Measurements from ENCODE around the gene SETD5. TPM values are rescaled to one million over a fixed set of nuclear protein-coding genes. Genes with fewer than 3 reads are reported as not detected.

Gene SETD5
- total RNA-seq, 1 experiment from 2014 or later, result 111 TPM

- H3K9me2 ChIP-seq (replicated peaks; ENCODE audit: insufficient read depth, low read length), result no peaks in the 10 kb centered on the region
- no peak overlapping the region for H3K4me3 ChIP-seq (ENCODE audit: low read length)
- no peaks in the 10 kb centered on the region; the same call in 1 of the 2 replicates for H4K20me1 ChIP-seq (ENCODE audit: insufficient read depth, low read depth, low read length)
- H3K27ac ChIP-seq (ENCODE audit: low read length), result no peak overlapping the region
- H3K9me3 ChIP-seq (ENCODE audit: low read length), result no peaks in the 10 kb centered on the region
- DNase-seq, result no peak
- H3K4me2 ChIP-seq (ENCODE audit: low read depth, low read length, poor library complexity, severe bottlenecking), result no peak overlapping the region
- peaks cover 52% of the 10 kb centered on the region for H3K79me2 ChIP-seq (ENCODE audit: low read length)
- peaks cover 5% of the 10 kb centered on the region for H3K4me1 ChIP-seq (ENCODE audit: low read length)
- peaks cover 64% of the 10 kb centered on the region for H3K36me3 ChIP-seq (ENCODE audit: insufficient read depth, low read length)
- H3K9ac ChIP-seq (ENCODE audit: low read length), result no peak overlapping the region
- H3K27me3 ChIP-seq (ENCODE audit: low read length), result no peaks in the 10 kb centered on the region
- H2AFZ ChIP-seq (ENCODE audit: low read length), result no peak overlapping the region
Measured at GRCh38 chr3:9369508-9369907, 27.9 kb upstream of the SETD5 start.

- Histone ChIP-seq H3K4me2 (ENCODE audit: low read depth, low read length, poor library complexity, severe bottlenecking) (no peak overlapping the region), H3K36me3 (ENCODE audit: insufficient read depth, low read length) (peaks cover 80% of the 10 kb centered on the region), H3K9ac (ENCODE audit: low read length) (no peak overlapping the region), H3K79me2 (ENCODE audit: low read length) (peaks cover 62% of the 10 kb centered on the region), H3K27ac (ENCODE audit: low read length) (no peak overlapping the region), H3K4me1 (ENCODE audit: low read length) (peaks cover 2% of the 10 kb centered on the region; the same call in 1 of the 2 replicates), H3K9me2 (replicated peaks; ENCODE audit: insufficient read depth, low read length) (no peaks in the 10 kb centered on the region), H3K27me3 (ENCODE audit: low read length) (no peaks in the 10 kb centered on the region), H4K20me1 (ENCODE audit: insufficient read depth, low read depth, low read length) (no peaks in the 10 kb centered on the region; the same call in 1 of the 2 replicates), H3K9me3 (ENCODE audit: low read length) (no peaks in the 10 kb centered on the region), H2AFZ (ENCODE audit: low read length) (no peak overlapping the region), H3K4me3 (ENCODE audit: low read length) (no peak overlapping the region)
- no peak for DNase-seq
Measured at GRCh38 chr3:9373465-9373864, 23.9 kb upstream of the SETD5 start.

DNA sequence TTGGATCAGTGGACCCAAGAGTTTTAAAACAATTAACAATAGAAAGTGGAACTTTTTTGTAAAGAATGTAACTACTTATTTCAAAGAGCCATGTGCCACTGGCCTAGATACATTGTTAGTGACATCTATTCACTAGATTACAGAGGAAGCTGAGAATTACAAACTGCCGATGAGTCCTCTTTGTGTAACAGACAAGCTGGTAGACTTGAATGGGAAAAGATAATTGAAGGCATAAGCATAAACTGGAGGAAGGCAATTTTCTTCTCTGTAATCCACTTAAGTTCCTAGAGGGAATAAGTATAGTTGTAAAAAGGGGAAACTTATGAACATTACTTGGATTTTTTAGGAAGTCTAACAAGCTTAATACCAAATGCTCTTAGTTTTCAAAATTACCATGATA lies 19.4 kb upstream of the SETD5 start:
- peaks cover 74% of the 10 kb centered on the region for H3K36me3 ChIP-seq (ENCODE audit: insufficient read depth, low read length)
- no peak overlapping the region for H2AFZ ChIP-seq (ENCODE audit: low read length)
- no peaks in the 10 kb centered on the region for H3K9me3 ChIP-seq (ENCODE audit: low read length)
- no peaks in the 10 kb centered on the region; the same call in 1 of the 2 replicates for H4K20me1 ChIP-seq (ENCODE audit: insufficient read depth, low read depth, low read length)
- H3K79me2 ChIP-seq (ENCODE audit: low read length), result peaks cover 44% of the 10 kb centered on the region
- no peaks in the 10 kb centered on the region for H3K27me3 ChIP-seq (ENCODE audit: low read length)
- no peak overlapping the region for H3K4me3 ChIP-seq (ENCODE audit: low read length)
- no peak overlapping the region for H3K9ac ChIP-seq (ENCODE audit: low read length)
- H3K27ac ChIP-seq (ENCODE audit: low read length), result no peak overlapping the region
- no peak overlapping the region for H3K4me2 ChIP-seq (ENCODE audit: low read depth, low read length, poor library complexity, severe bottlenecking)
- H3K4me1 ChIP-seq (ENCODE audit: low read length), result peaks cover 2% of the 10 kb centered on the region; the same call in 1 of the 2 replicates
- DNase-seq, result no peak
- no peaks in the 10 kb centered on the region for H3K9me2 ChIP-seq (replicated peaks; ENCODE audit: insufficient read depth, low read length)

GRCh38 chr3:9379327-9379726 lies 18.1 kb upstream of the SETD5 start:
- Histone ChIP-seq H3K4me1 (ENCODE audit: low read length) (peaks cover 2% of the 10 kb centered on the region; the same call in 1 of the 2 replicates), H3K27ac (ENCODE audit: low read length) (no peak overlapping the region), H3K9ac (ENCODE audit: low read length) (no peak overlapping the region), H2AFZ (ENCODE audit: low read length) (no peak overlapping the region), H3K4me3 (ENCODE audit: low read length) (no peak overlapping the region), H4K20me1 (ENCODE audit: insufficient read depth, low read depth, low read length) (no peaks in the 10 kb centered on the region), H3K27me3 (ENCODE audit: low read length) (no peaks in the 10 kb centered on the region), H3K4me2 (ENCODE audit: low read depth, low read length, poor library complexity, severe bottlenecking) (no peak overlapping the region), H3K9me2 (replicated peaks; ENCODE audit: insufficient read depth, low read length) (no peaks in the 10 kb centered on the region), H3K36me3 (ENCODE audit: insufficient read depth, low read length) (peaks cover 70% of the 10 kb centered on the region), H3K9me3 (ENCODE audit: low read length) (no peaks in the 10 kb centered on the region), H3K79me2 (ENCODE audit: low read length) (peaks cover 35% of the 10 kb centered on the region)
- DNase-seq, result no peak

DNA sequence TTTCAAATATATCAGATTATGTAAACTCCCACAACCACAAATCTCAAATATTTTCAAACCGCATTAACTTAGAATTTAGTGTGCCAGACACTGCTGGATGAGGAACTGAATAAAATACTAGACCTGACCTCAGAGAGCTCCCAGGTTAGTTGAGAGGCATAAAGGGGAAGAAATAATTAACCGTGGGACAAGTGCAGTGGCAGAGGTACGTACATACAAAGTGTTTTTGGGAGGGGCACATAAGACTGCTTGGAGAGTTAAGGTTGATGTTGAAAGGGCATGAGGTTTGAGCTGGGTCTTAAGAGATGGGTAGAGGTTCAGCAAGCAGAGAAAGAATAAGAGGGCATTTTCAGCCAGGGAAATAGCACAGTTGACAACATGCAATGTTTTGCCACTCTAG lies 17.4 kb upstream of the SETD5 start:
- Histone ChIP-seq H3K27me3 (ENCODE audit: low read length) (no peaks in the 10 kb centered on the region), H3K9me3 (ENCODE audit: low read length) (no peaks in the 10 kb centered on the region), H3K4me2 (ENCODE audit: low read depth, low read length, poor library complexity, severe bottlenecking) (no peak overlapping the region), H3K9me2 (replicated peaks; ENCODE audit: insufficient read depth, low read length) (no peaks in the 10 kb centered on the region), H2AFZ (ENCODE audit: low read length) (no peak overlapping the region), H3K36me3 (ENCODE audit: insufficient read depth, low read length) (peaks cover 70% of the 10 kb centered on the region), H3K4me3 (ENCODE audit: low read length) (no peak overlapping the region), H3K4me1 (ENCODE audit: low read length) (peaks cover 2% of the 10 kb centered on the region; the same call in 1 of the 2 replicates), H3K79me2 (ENCODE audit: low read length) (peaks cover 34% of the 10 kb centered on the region), H3K9ac (ENCODE audit: low read length) (no peak overlapping the region), H4K20me1 (ENCODE audit: insufficient read depth, low read depth, low read length) (no peaks in the 10 kb centered on the region), H3K27ac (ENCODE audit: low read length) (no peak overlapping the region)
- DNase-seq, result no peak

GRCh38 chr3:9384141-9384828 lies 13.1 kb upstream of the SETD5 start:
- Histone ChIP-seq H3K4me3 (ENCODE audit: low read length) (no peak overlapping the region), H4K20me1 (ENCODE audit: insufficient read depth, low read depth, low read length) (no peaks in the 10 kb centered on the region), H3K4me2 (ENCODE audit: low read depth, low read length, poor library complexity, severe bottlenecking) (no peak overlapping the region), H3K4me1 (ENCODE audit: low read length) (no peaks in the 10 kb centered on the region), H3K79me2 (ENCODE audit: low read length) (peaks cover 9% of the 10 kb centered on the region), H3K9ac (ENCODE audit: low read length) (no peak overlapping the region), H3K27me3 (ENCODE audit: low read length) (no peaks in the 10 kb centered on the region), H3K9me2 (replicated peaks; ENCODE audit: insufficient read depth, low read length) (no peaks in the 10 kb centered on the region), H2AFZ (ENCODE audit: low read length) (no peak overlapping the region), H3K9me3 (ENCODE audit: low read length) (no peaks in the 10 kb centered on the region), H3K36me3 (ENCODE audit: insufficient read depth, low read length) (peaks cover 58% of the 10 kb centered on the region), H3K27ac (ENCODE audit: low read length) (no peak overlapping the region)
- DNase-seq, result no peak

DNA sequence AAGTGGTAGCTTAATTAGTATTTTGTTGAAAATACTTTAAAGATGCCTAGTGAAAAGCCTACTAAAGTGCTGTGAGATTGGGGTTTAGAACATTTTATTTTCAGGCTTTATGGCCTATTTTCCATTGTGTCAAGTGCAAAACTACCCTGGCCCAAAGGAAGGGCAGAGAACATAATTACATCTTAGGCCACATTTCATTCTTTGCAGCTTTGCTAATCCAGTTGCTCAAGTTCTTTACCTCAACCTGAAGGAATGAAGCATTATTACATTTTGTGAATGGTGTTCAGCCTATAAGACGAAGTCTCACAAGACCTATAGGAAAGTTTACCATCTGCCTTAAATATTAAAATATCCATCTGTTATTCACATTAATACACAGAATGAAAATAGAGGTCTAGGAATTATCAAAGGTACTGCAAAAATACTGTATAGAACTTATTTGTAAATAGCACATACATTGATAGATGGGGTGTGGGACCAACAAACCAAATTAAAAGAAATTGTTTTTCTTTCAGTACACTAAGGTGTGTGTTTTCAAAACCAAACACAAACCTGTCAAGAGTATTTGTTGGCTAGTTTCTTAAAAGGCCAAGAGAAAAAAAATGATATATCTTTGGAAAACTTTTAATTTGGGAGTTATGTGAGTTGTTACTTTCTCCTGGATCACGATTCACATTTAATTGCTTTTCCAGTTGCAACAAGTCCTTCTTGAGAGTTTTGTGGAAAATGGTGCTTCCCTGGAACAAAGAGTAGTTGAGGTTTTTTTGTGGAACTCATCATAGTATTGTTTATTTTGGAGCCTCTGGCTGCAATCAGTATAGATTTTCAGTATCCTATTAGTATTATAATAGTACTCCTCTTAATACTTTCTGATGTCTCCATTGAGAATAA lies 12.0 kb upstream of the SETD5 start:
- Histone ChIP-seq H3K4me1 (ENCODE audit: low read length) (no peaks in the 10 kb centered on the region), H2AFZ (ENCODE audit: low read length) (no peak overlapping the region), H3K36me3 (ENCODE audit: insufficient read depth, low read length) (peaks cover 52% of the 10 kb centered on the region), H3K79me2 (ENCODE audit: low read length) (peaks cover 6% of the 10 kb centered on the region), H3K9ac (ENCODE audit: low read length) (no peak overlapping the region), H3K4me2 (ENCODE audit: low read depth, low read length, poor library complexity, severe bottlenecking) (no peak overlapping the region), H3K9me2 (replicated peaks; ENCODE audit: insufficient read depth, low read length) (no peaks in the 10 kb centered on the region), H3K27me3 (ENCODE audit: low read length) (no peaks in the 10 kb centered on the region), H4K20me1 (ENCODE audit: insufficient read depth, low read depth, low read length) (0 out of 2 replicates have a peak, but pooled peaks cover 3% of the 10 kb centered on the region), H3K27ac (ENCODE audit: low read length) (no peak overlapping the region), H3K9me3 (ENCODE audit: low read length) (no peaks in the 10 kb centered on the region), H3K4me3 (ENCODE audit: low read length) (no peak overlapping the region)
- no peak for DNase-seq

- Histone ChIP-seq H3K79me2 (ENCODE audit: low read length) (peaks cover 10% of the 10 kb centered on the region), H2AFZ (ENCODE audit: low read length) (no peak overlapping the region), H3K4me2 (ENCODE audit: low read depth, low read length, poor library complexity, severe bottlenecking) (no peak overlapping the region), H3K9ac (ENCODE audit: low read length) (no peak overlapping the region), H3K4me1 (ENCODE audit: low read length) (no peaks in the 10 kb centered on the region), H3K4me3 (ENCODE audit: low read length) (no peak overlapping the region), H4K20me1 (ENCODE audit: insufficient read depth, low read depth, low read length) (0 out of 2 replicates have a peak, but pooled peaks cover 8% of the 10 kb centered on the region), H3K27me3 (ENCODE audit: low read length) (no peaks in the 10 kb centered on the region), H3K9me3 (ENCODE audit: low read length) (no peaks in the 10 kb centered on the region), H3K36me3 (ENCODE audit: insufficient read depth, low read length) (peaks cover 53% of the 10 kb centered on the region), H3K27ac (ENCODE audit: low read length) (no peak overlapping the region), H3K9me2 (replicated peaks; ENCODE audit: insufficient read depth, low read length) (no peaks in the 10 kb centered on the region)
- DNase-seq, result no peak
Measured at GRCh38 chr3:9386078-9386459, 11.3 kb upstream of the SETD5 start.
